Heart left ventricle (tissue), 16 donors: ENCODE measurements around the gene ZNF343. TPM values are rescaled to one million over a fixed set of nuclear protein-coding genes. Genes with fewer than 3 reads are reported as not detected.
"Not testable (repeated sequence)": the region's sequence is repeated elsewhere in the genome, so short reads cannot be mapped to it uniquely, and the experiment has no call there.

Experiments
- ATAC-seq, 4 donors: fragments of 200-7000 bp; cut with Tn5 transposase; one replicate each; pipeline ENCODE4 v1.9.1; 2020 to 2022; ENCODE audit warnings: moderate library complexity in 4 of 4, mild to moderate bottlenecking in 3 of 4, moderate number of reproducible peaks in 1 of 4
- DNase-seq, 5 donors: peaks; one replicate each; pipeline ENCODE4 v3.0.0-alpha.2; 2020
- H3K27ac ChIP-seq, 12 donors: fragments of 200-600 bp; sonication (generic) in 4 of 12; one replicate each; pipeline versions ENCODE4 v1.5.0 to v1.8.0; 2016 to 2022; ENCODE audit warnings: mild to moderate bottlenecking in 2 of 12
- H3K27me3 ChIP-seq, 9 donors: fragments of 200-600 bp; sonication (generic) in 2 of 9; one replicate each; pipeline versions ENCODE4 v1.5.1 to v1.8.0; 2016 to 2022; ENCODE audit warnings: mild to moderate bottlenecking in 3 of 9
- H3K36me3 ChIP-seq, 9 donors: fragments of 200-600 bp; sonication (generic) in 2 of 9; one replicate each; pipeline versions ENCODE4 v1.5.0 to v1.8.0; 2018 to 2022; ENCODE audit warnings: mild to moderate bottlenecking in 2 of 9
- H3K4me1 ChIP-seq, 12 donors: fragments of 200-600 bp; sonication (generic) in 4 of 12; one replicate each; pipeline versions ENCODE4 v1.5.0 to v1.8.0; 2016 to 2022; ENCODE audit warnings: mild to moderate bottlenecking in 3 of 12
- H3K4me3 ChIP-seq, 12 donors: fragments of 200-600 bp; sonication (generic) in 4 of 12; one replicate each; pipeline versions ENCODE4 v1.5.0 to v1.8.0; 2017 to 2022; ENCODE audit warnings: mild to moderate bottlenecking in 9 of 12, moderate library complexity in 4 of 12
- H3K9me3 ChIP-seq, 12 donors: fragments of 200-600 bp; sonication (generic) in 4 of 12; one replicate each; pipeline versions ENCODE4 v1.5.0 to v1.8.0; 2016 to 2022; ENCODE audit warnings: mild to moderate bottlenecking in 1 of 12
- CTCF ChIP-seq, 12 donors: fragments of 200-600 bp; sonication (generic) in 4 of 12; IDR thresholded peaks; one replicate each; pipeline versions ENCODE4 v1.5.0 to v1.8.0; 2018 to 2022; ENCODE audit warnings: antibody characterized with exemption in 12 of 12, mild to moderate bottlenecking in 5 of 12
- POLR2A ChIP-seq, 2 donors: fragments of 450-650 bp; IDR thresholded peaks; one replicate each; pipeline ENCODE4 v1.6.1; 2017; ENCODE audit warnings: antibody characterized with exemption in 2 of 2, mild to moderate bottlenecking in 2 of 2, moderate library complexity in 2 of 2
- WGBS, 4 donors: extraction: QIAGEN DNeasy Blood & Tissue Kit in 2 of 4; methylation state at CpG; one replicate each; pipeline versions ENCODE4 v1.1.5 to v1.1.7; 2013 to 2018; 5-methylcytosine and 5-hydroxymethylcytosine counted together
- intact Hi-C, 10 donors: fragments of 100-400 bp; cut with DNase I; formaldehyde crosslinking; loops; one replicate each; pipeline versions ENCODE4 v1.11.1 to v1.14.2; 2022
- polyA plus RNA-seq, 2 donors: library from polyadenylated mRNA; stranded (reverse); fragments of 200-250 nt; gene quantifications; one replicate each; pipeline ENCODE4 v1.2.3, GENCODE V29; 2013
- total RNA-seq, 9 donors: library from RNA; depleted of rRNA in 2 of 9; stranded (reverse); fragments of >200 nt in 2 of 9; fragmentation: NEBNext Ultra II Directional in 3 of 9; extraction: Animal tissue kit (Norgen Biotek cat#: 25700) in 3 of 9; gene quantifications; one replicate each; pipeline versions ENCODE4 v1.1.0 to v1.2.4, GENCODE V29; 2016 to 2023
- donor health status: ischemic (EF 13 %, LVEDD 7.1; RV severe dilation, severe dysfunction).
- donor health status: healthy with polysubstance abuse.
- donor health status: DM: no; HTN: yes; CAD: no.
- donor health status: DM: no; HTN: no; CAD: no.
- donor health status: ischemic (EF 25% LVEDD 6.9; RV normal size, moderate dysfunction).
- donor health status: ischemic (EF 25% LVEDD 5.7; RV mildly dilated, moderate dysfunction).
- donor health status: healthy.
- donor health status: DM: yes; HTN: yes; CAD: no.
- donor health status: ischemic (EF 35%, LVEDD 5.7; RV mildly dilated, moderate dysfunction).
- donor health status: nonischemic (EF 11% LVEDD 7.7; RV severe dilation, severe dysfunction).
- donor health status: DM: yes; HTN: yes; CAD: no.
- donor health status: PGD.
- donor health status: ischemic (EF 29% LVEDD 5.4; RV normal size, mild dysfunction).
- donor health status: nonischemic (EF 23%, LVEDD 6.1; RV moderate dilation, normal function).

The ZNF343 gene
- total and polyA plus RNA-seq, 11 donors, result 2.6 to 8.6 (median 5.4) TPM

- Histone ChIP-seq H3K9me3 (no peaks in the 10 kb centered on the region), H3K36me3 (no peaks in the 10 kb centered on the region), H3K4me3 (peak overlapping the region; percentile 62 to 96 (median 80)), H3K4me1 (peaks cover 0 to 40% (median 4%) of the 10 kb centered on the region in 12 donors), H3K27me3 (no peaks in the 10 kb centered on the region), H3K27ac (peak overlapping the region; percentile 58 to 97 (median 89))
- 11 to 35% (median 19%) methylated on average over 10 to 26 of the region's 26 CpGs for WGBS, 4 donors
- DNase-seq (peak; percentile 85 to 94 (median 88)), ATAC-seq (peak; percentile 66 to 84 (median 78))
- peak; percentile 93 to 99 (median 96) for TF ChIP-seq CTCF (IDR thresholded peaks at IDR 0.05)
- peak in 1 of 2 donors; percentile 62 for TF ChIP-seq POLR2A (IDR thresholded peaks at IDR 0.05)
- intact Hi-C loops, result loop anchor here in 8 of 10 donors (1.0 to 10.0 kb wide), 10 partner anchors 15 to 481 kb away; partner anchors contain the start of genes SNRPB (in 2 of the 8), NOP56 (in 1 of the 8), PCED1A (in 1 of the 8) and VPS16 (in 1 of the 8)
Observed at GRCh38 chr20:2523919-2524708, 15.4 kb upstream of the ZNF343 start.

GRCh38 chr20:2522826-2523429 is 14.2 kb upstream of the ZNF343 start:
- WGBS, 4 donors, result 79 to 90% (median 87%) methylated on average over 5 of the region's 5 CpGs
- not testable (repeated sequence) for H3K27ac ChIP-seq, H3K27me3 ChIP-seq, H3K4me3 ChIP-seq, ATAC-seq, DNase-seq, H3K36me3 ChIP-seq, H3K9me3 ChIP-seq
- intact Hi-C loops, result loop anchor here in 8 of 10 donors (5.0 to 10.0 kb wide), 6 partner anchors 122 to 482 kb away; partner anchors contain the start of genes NOP56 (in 1 of the 8), PCED1A (in 1 of the 8) and VPS16 (in 1 of the 8)
- H3K4me1 ChIP-seq, result peaks cover 0 to 40% (median 4%) of the 10 kb centered on the region in 12 donors

- Histone ChIP-seq H3K9me3 (no peaks in the 10 kb centered on the region), H3K36me3 (no peaks in the 10 kb centered on the region), H3K27me3 (no peaks in the 10 kb centered on the region), H3K4me3 (no peak overlapping the region), H3K4me1 (peaks cover 0 to 40% (median 4%) of the 10 kb centered on the region in 12 donors), H3K27ac (no peak overlapping the region)
- DNase-seq, result peak in 2 of 5 donors; percentile 32 to 39
- no peak for ATAC-seq
- no peak for TF ChIP-seq POLR2A (IDR thresholded peaks at IDR 0.05)
- peak; percentile 73 to 90 (median 82) for TF ChIP-seq CTCF (IDR thresholded peaks at IDR 0.05)
- WGBS, 4 donors, result 16 to 20% (median 18%) methylated on average over 10 of the region's 10 CpGs
- intact Hi-C loops, result loop anchor here in 8 of 10 donors (5.0 to 10.0 kb wide), 6 partner anchors 123 to 483 kb away; partner anchors contain the start of genes NOP56 (in 1 of the 8), PCED1A (in 1 of the 8) and VPS16 (in 1 of the 8)
Observed at GRCh38 chr20:2521369-2522305, 12.9 kb upstream of the ZNF343 start.

- Histone ChIP-seq H3K9me3 (no peaks in the 10 kb centered on the region), H3K27ac (no peak overlapping the region), H3K4me3 (no peak overlapping the region), H3K36me3 (no peaks in the 10 kb centered on the region), H3K27me3 (no peaks in the 10 kb centered on the region), H3K4me1 (peaks cover 0 to 34% (median 4%) of the 10 kb centered on the region in 12 donors)
- ATAC-seq (no peak), DNase-seq (no peak)
- WGBS, 4 donors, result 89 to 97% (median 92%) methylated on average over 3 of the region's 3 CpGs
- TF ChIP-seq CTCF (IDR thresholded peaks at IDR 0.05), result no peak
- no peak for TF ChIP-seq POLR2A (IDR thresholded peaks at IDR 0.05)
- intact Hi-C loops, result loop anchor here in 8 of 10 donors (5.0 to 10.0 kb wide), 6 partner anchors 124 to 484 kb away; partner anchors contain the start of genes NOP56 (in 1 of the 8), PCED1A (in 1 of the 8) and VPS16 (in 1 of the 8)
Observed at GRCh38 chr20:2520617-2521016, 11.9 kb upstream of the ZNF343 start.
